ENCODE measurements around the gene IL32. TPM values are rescaled to one million over a fixed set of nuclear protein-coding genes. Genes with fewer than 3 reads are reported as not detected.
A peak's percentile ranks its signal among the peaks of the same experiment; 100 is the strongest.
"Not testable (repeated sequence)": the region's sequence is repeated elsewhere in the genome, so short reads cannot be mapped to it uniquely, and the experiment has no call there.

IL32 gene
- polyA plus RNA-seq, 3 donors = 0.53 to 8.0 (median 5.6) TPM

- peak overlapping the region; percentile 11 for H3K4me2 ChIP-seq (replicated peaks; ENCODE audit: extremely low read depth, low read length, poor library complexity, severe bottlenecking)
- Mint-ChIP-seq H3K27ac (peak overlapping the region in 5 of 7 donors; percentile 14 to 64 (median 42)), H3K9me3 (peaks cover 0 to 1% (median 0%) of the 10 kb centered on the region in 7 donors), H3K36me3 (peaks cover 20 to 35% of the 10 kb centered on the region in 2 donors), H3K27me3 (ENCODE audit: low read depth in 3 of 3) (peaks cover 9 to 23% (median 16%) of the 10 kb centered on the region in 3 donors), H3K4me1 (peaks cover 81% of the 10 kb centered on the region), H3K4me3 (peak overlapping the region; percentile 37 to 67)
- no peak for TF ChIP-seq CTCF (IDR thresholded peaks at IDR 0.05)
- no peak overlapping the region for H3K9ac ChIP-seq (ENCODE audit: insufficient read depth, low read length, poor library complexity, severe bottlenecking)
- 60% methylated on average over 5 of the region's 9 CpGs for WGBS (ENCODE audit: insufficient coverage)
- no peak overlapping the region for H2AFZ ChIP-seq (ENCODE audit: insufficient read depth, low read depth, low read length, poor library complexity, severe bottlenecking)
- intact Hi-C loops (cut with micrococcal nuclease) = no loop called here
- H3K27me3 ChIP-seq (ENCODE audit: control insufficient read depth in 2 of 2, insufficient read depth in 2 of 2, low read length in 2 of 2) = peaks cover 0 to 10% of the 10 kb centered on the region in 2 donors
- no peaks in the 10 kb centered on the region for H3K79me2 ChIP-seq (ENCODE audit: insufficient read depth, low read length)
- no peak overlapping the region for H3K27ac ChIP-seq (ENCODE audit: low read depth in 1 of 2, low read length in 2 of 2)
- no peaks in the 10 kb centered on the region for H3K9me3 ChIP-seq (replicated peaks in 1 of 2; ENCODE audit: control insufficient read depth in 1 of 2, insufficient read depth in 1 of 2, low read length in 2 of 2)
- H3K4me1 ChIP-seq (ENCODE audit: control insufficient read depth in 1 of 2, insufficient read depth in 2 of 2, low read length in 2 of 2) = peaks cover 95 to 100% of the 10 kb centered on the region in 2 donors
- no peaks in the 10 kb centered on the region for H3K36me3 ChIP-seq (replicated peaks in 1 of 2; ENCODE audit: control insufficient read depth in 1 of 2, insufficient read depth in 2 of 2, low read length in 2 of 2)
- H4K20me1 ChIP-seq (ENCODE audit: insufficient read depth, low read length) = no peaks in the 10 kb centered on the region
- peak; percentile 46 to 73 (median 67) for DNase-seq
- H3K4me3 ChIP-seq (replicated peaks in 1 of 3; ENCODE audit: low read depth in 2 of 3, low read length in 3 of 3) = no peak overlapping the region
These were observed 13.9 kb upstream of the IL32 start for GRCh38 chr16:3051494-3051893.

GRCh38 chr16:3052571-3053329, 12.7 kb upstream of the IL32 start:
- peaks cover 92 to 100% of the 10 kb centered on the region in 2 donors for H3K4me1 ChIP-seq (ENCODE audit: control insufficient read depth in 1 of 2, insufficient read depth in 2 of 2, low read length in 2 of 2)
- H3K27me3 ChIP-seq (ENCODE audit: control insufficient read depth in 2 of 2, insufficient read depth in 2 of 2, low read length in 2 of 2); H3K9ac ChIP-seq (ENCODE audit: insufficient read depth, low read length, poor library complexity, severe bottlenecking); H3K27ac ChIP-seq (ENCODE audit: low read depth in 1 of 2, low read length in 2 of 2); H3K4me2 ChIP-seq (replicated peaks; ENCODE audit: extremely low read depth, low read length, poor library complexity, severe bottlenecking); H3K4me3 ChIP-seq (replicated peaks in 1 of 3; ENCODE audit: low read depth in 2 of 3, low read length in 3 of 3); H2AFZ ChIP-seq (ENCODE audit: insufficient read depth, low read depth, low read length, poor library complexity, severe bottlenecking); H3K36me3 ChIP-seq (replicated peaks in 1 of 2; ENCODE audit: control insufficient read depth in 1 of 2, insufficient read depth in 2 of 2, low read length in 2 of 2); H3K9me3 ChIP-seq (replicated peaks in 1 of 2; ENCODE audit: control insufficient read depth in 1 of 2, insufficient read depth in 1 of 2, low read length in 2 of 2); intact Hi-C loops (cut with micrococcal nuclease); H3K27ac Mint-ChIP-seq; H4K20me1 ChIP-seq (ENCODE audit: insufficient read depth, low read length); DNase-seq; H3K9me3 Mint-ChIP-seq; H3K79me2 ChIP-seq (ENCODE audit: insufficient read depth, low read length): not testable (repeated sequence)
- no CpG with 5 or more reads among the region's 12 CpGs for WGBS (ENCODE audit: insufficient coverage)
- Mint-ChIP-seq H3K27me3 (ENCODE audit: low read depth in 3 of 3) (peaks cover 3 to 11% (median 11%) of the 10 kb centered on the region in 3 donors), H3K4me1 (peaks cover 82% of the 10 kb centered on the region), H3K4me3 (peak overlapping the region in 1 of 2 donors; percentile 46), H3K36me3 (peaks cover 24 to 46% of the 10 kb centered on the region in 2 donors)

GRCh38 chr16:3053330-3053710, 12.1 kb upstream of the IL32 start:
- no CpG with 5 or more reads among the region's 13 CpGs for WGBS (ENCODE audit: insufficient coverage)
- peak overlapping the region in 2 of 7 donors; percentile 35 to 76 for H3K27ac Mint-ChIP-seq
- H3K9me3 Mint-ChIP-seq; H3K4me2 ChIP-seq (replicated peaks; ENCODE audit: extremely low read depth, low read length, poor library complexity, severe bottlenecking); DNase-seq; H3K9ac ChIP-seq (ENCODE audit: insufficient read depth, low read length, poor library complexity, severe bottlenecking); H3K4me3 Mint-ChIP-seq; H3K36me3 ChIP-seq (replicated peaks in 1 of 2; ENCODE audit: control insufficient read depth in 1 of 2, insufficient read depth in 2 of 2, low read length in 2 of 2); H2AFZ ChIP-seq (ENCODE audit: insufficient read depth, low read depth, low read length, poor library complexity, severe bottlenecking); H4K20me1 ChIP-seq (ENCODE audit: insufficient read depth, low read length); intact Hi-C loops (cut with micrococcal nuclease); H3K79me2 ChIP-seq (ENCODE audit: insufficient read depth, low read length); H3K9me3 ChIP-seq (replicated peaks in 1 of 2; ENCODE audit: control insufficient read depth in 1 of 2, insufficient read depth in 1 of 2, low read length in 2 of 2); H3K27ac ChIP-seq (ENCODE audit: low read depth in 1 of 2, low read length in 2 of 2); H3K27me3 ChIP-seq (ENCODE audit: control insufficient read depth in 2 of 2, insufficient read depth in 2 of 2, low read length in 2 of 2): not testable (repeated sequence)
- peaks cover 91 to 100% of the 10 kb centered on the region in 2 donors for H3K4me1 ChIP-seq (ENCODE audit: control insufficient read depth in 1 of 2, insufficient read depth in 2 of 2, low read length in 2 of 2)
- peak overlapping the region in 1 of 3 experiments; percentile 36 for H3K4me3 ChIP-seq (replicated peaks in 1 of 3; ENCODE audit: low read depth in 2 of 3, low read length in 3 of 3)
- peaks cover 3 to 11% (median 10%) of the 10 kb centered on the region in 3 donors for H3K27me3 Mint-ChIP-seq (ENCODE audit: low read depth in 3 of 3)
- peaks cover 24 to 46% of the 10 kb centered on the region in 2 donors for H3K36me3 Mint-ChIP-seq
- H3K4me1 Mint-ChIP-seq = peaks cover 77% of the 10 kb centered on the region
